ENCODE data around the gene KRTAP5-3.

Gene KRTAP5-3

DNA sequence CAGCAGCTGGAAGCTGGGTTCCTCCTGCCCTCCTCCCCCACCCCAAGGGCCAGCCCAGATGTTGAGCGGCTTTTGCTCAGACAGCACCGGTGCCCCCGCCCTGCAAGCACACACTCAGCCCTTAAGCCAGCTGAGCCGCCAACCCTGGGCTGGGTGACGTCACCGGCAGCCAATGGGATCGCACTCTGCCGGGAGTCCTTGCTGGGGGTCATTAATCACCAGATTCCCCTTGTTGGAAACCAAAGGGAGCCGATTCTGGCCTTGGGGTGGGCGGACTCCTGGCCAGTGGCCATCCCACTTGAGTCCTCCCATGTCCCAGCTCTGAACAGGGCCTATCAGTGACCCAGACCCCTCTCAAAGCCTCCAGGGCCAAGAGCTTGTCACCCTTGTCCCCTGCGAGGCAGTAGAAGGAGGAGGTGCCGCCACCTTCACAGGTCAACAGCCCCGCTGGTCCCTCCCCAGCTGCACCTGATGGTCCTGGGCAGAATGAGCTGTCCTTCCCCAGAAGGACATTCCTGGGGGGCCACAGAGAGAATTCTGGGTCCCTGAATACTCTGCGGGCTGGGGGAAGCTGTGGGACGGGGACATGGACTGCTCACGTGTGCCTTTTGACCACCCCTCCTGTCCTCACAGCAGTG is 43.6 kb downstream of the KRTAP5-3 start:
- no peak for DNase-seq (ENCODE audit: low read depth)

- no peak for DNase-seq (ENCODE audit: low read depth)
Measured at GRCh38 chr11:1563697-1564534, 44.3 kb downstream of the KRTAP5-3 start.

- no peak for DNase-seq (ENCODE audit: low read depth)
Measured at GRCh38 chr11:1563149-1563638, 45.1 kb downstream of the KRTAP5-3 start.

- no peak for DNase-seq (ENCODE audit: low read depth)
Measured at GRCh38 chr11:1562469-1563148, 45.7 kb downstream of the KRTAP5-3 start.

DNA sequence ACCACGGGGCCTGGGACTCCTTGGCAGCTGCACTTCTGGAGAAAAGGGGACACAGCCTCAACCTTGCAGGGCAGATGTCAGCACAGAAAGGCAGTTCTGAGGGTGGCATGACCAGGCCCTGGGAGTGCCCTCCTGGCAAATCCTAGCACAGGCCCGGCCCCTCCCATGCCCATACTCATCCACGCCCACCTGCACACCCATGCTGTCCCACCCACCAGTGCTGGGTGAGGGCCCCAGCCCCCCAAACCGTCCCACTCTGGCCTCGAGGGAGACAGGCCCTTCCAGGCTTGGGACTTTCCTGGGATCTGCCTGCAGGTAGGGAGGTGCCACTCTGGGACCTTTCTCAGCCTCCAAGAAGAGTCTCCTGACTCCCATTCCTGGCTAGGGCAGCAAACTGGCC is 46.3 kb downstream of the KRTAP5-3 start:
- DNase-seq (ENCODE audit: low read depth), result no peak

GRCh38 chr11:1561266-1561665 is 47.0 kb downstream of the KRTAP5-3 start:
- no peak for DNase-seq (ENCODE audit: low read depth)

DNA sequence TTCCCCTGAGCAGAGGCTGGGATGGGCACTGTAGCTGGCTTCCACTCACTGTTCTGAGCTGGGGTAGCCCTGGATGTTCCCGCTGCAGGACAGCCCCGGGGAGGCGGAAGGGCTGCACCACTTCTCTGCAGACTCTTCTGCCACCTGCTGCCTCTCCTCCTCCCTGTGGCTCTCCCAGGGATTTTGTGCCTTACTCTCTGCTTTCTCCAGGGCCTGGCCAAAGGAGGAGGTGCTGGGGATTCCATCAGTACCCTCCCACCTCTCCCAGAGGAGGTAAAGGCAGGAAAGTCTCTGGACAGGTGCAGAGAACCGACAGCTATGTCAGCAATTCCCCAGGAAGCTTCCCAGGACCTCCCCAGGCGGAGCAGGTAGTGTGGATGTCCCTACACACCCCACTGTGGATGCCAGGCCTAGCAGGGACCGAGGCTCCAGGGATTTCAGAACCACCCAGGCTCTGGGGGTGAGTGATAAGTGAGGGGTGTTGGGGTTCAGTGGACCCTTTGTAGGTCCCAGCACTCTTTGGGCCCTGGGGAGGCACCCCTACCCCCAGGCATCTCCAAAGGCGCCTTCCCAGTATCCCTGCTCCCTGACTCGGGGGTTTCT is 47.5 kb downstream of the KRTAP5-3 start:
- no peak for DNase-seq (ENCODE audit: low read depth)

GRCh38 chr11:1560002-1560648 is 48.1 kb downstream of the KRTAP5-3 start:
- DNase-seq (ENCODE audit: low read depth), result no peak

DNA sequence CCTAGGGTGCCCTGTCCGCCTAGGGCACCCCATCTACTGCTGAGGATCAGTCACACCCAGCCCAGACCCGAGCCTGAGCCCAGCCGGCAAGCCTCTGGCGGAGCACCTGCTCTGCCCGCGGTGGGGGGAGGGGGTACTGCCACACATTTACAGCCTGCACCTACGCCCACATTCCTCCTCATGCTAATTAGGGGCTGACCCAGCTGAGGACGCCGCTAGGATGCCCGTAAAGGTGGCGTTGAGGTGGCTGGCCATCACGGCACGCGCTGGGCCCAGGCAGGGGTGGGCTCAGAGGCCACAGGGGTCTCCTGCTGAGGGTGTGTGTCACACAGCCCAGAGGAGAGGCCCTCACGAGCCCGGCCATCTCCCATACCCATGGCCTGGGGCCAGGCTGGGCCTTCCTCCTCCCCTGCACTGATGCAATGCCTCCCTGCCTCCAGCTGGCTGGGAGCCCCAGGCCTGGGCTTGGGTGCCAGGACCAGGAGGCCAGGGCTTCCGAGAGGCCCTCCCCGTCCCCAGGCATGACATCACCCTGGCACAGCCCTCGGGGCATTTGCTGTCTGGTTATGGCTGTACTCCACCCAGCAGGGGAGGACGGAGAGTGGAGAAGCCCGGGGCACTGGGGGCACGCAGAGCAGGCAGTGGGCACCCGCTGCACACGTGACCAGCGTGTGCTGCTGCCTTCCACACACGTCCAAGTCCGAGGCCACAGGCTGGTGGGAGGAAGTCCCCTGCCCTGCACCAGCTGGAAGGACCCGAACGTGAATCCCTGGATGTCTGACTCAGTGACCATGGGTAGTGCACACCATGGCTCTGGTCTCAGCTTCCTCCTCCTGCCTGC is 48.9 kb downstream of the KRTAP5-3 start:
- DNase-seq (ENCODE audit: low read depth), result no peak

DNA sequence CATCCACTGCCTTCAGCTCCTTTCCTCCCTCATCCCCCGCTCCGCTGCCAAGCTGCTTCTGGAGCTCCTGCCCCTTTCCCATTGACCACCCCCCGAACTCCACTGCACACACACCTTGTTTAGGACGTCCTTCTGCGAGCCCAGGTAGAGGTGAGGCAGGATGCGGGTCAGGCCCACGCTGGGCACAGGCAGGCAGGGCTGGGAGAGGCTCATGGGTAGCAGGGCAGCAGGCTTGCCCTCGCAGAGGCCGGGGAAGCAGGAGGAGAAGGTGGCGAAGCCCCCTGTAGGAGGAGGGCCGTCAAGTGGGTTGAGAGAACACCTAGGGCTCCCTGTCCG is 49.5 kb downstream of the KRTAP5-3 start:
- no peak for DNase-seq (ENCODE audit: low read depth)

DNA sequence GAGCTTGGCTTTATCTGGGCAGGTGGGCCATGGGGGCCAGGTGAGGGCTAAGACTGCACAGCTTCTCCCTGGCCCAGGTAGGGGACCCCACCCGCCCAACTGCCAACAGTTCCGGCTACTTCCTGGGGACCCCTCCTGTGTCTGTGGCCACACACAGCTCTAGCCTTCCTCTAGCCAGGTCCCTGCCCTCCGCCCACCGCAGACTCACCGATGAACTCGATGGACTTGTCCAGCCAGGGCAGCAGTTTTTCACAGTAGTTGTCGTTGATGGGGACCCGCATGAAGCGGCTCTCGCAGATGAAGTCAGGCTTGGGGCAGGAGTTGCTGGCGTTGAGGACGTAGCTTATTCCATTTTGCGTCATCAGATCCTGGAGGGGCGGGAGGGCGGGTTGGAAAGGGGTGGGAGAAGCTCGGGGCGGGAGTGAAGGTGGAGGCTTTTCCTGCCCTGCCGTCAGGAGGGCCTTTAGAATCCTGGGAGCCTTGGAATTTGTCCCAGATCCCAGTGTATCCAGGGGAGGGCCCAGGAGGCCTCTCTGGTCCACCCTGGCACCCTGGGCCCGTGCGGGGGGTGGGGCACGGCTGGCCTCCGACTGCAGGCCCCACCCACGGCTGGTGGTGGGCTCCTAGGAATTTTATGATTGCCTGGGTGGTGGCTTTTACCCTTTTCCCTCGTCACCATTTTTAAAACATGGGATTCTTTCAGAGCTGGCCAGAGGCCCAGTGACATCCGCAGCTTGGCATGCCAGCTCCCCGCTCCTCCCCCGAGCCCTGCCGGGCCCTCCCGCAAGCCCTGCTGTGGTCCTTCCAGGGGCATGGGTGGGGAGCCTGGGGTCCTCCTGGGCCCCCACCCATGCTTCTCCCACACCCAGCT is 50.1 kb downstream of the KRTAP5-3 start:
- DNase-seq (ENCODE audit: low read depth), result no peak
